Measurements from ENCODE around the gene BAIAP2. TPM values are rescaled to one million over a fixed set of nuclear protein-coding genes. Genes with fewer than 3 reads are reported as not detected.

Gene BAIAP2
- total and polyA plus RNA-seq, 2 of the 13 experiments (the other 11 are each of a cell fraction or from before 2014, with no cell fraction given) = 22.5 to 24.0 TPM

GRCh38 chr17:81115219-81115618 lies 80.3 kb downstream of the BAIAP2 start (continued):
- TF ChIP-seq, protein P1, sequence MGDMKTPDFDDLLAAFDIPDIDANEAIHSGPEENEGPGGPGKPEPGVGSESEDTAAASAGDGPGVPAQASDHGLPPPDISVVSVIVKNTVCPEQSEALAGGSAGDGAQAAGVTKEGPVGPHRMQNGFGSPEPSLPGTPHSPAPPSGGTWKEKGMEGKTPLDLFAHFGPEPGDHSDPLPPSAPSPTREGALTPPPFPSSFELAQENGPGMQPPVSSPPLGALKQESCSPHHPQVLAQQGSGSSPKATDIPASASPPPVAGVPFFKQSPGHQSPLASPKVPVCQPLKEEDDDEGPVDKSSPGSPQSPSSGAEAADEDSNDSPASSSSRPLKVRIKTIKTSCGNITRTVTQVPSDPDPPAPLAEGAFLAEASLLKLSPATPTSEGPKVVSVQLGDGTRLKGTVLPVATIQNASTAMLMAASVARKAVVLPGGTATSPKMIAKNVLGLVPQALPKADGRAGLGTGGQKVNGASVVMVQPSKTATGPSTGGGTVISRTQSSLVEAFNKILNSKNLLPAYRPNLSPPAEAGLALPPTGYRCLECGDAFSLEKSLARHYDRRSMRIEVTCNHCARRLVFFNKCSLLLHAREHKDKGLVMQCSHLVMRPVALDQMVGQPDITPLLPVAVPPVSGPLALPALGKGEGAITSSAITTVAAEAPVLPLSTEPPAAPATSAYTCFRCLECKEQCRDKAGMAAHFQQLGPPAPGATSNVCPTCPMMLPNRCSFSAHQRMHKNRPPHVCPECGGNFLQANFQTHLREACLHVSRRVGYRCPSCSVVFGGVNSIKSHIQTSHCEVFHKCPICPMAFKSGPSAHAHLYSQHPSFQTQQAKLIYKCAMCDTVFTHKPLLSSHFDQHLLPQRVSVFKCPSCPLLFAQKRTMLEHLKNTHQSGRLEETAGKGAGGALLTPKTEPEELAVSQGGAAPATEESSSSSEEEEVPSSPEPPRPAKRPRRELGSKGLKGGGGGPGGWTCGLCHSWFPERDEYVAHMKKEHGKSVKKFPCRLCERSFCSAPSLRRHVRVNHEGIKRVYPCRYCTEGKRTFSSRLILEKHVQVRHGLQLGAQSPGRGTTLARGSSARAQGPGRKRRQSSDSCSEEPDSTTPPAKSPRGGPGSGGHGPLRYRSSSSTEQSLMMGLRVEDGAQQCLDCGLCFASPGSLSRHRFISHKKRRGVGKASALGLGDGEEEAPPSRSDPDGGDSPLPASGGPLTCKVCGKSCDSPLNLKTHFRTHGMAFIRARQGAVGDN (CRISPR knock-in tag; IDR thresholded peaks at IDR 0.05) = 0 out of 2 replicates have a peak, but pooled peaks have one; percentile 5
- no peak for TF ChIP-seq ZNF800 (CRISPR knock-in tag; IDR thresholded peaks at IDR 0.05)
- TF ChIP-seq AGO2 (optimal IDR thresholded peaks at IDR 0.05; ENCODE audit: low read depth, low read length) = peak; percentile 27

DNA sequence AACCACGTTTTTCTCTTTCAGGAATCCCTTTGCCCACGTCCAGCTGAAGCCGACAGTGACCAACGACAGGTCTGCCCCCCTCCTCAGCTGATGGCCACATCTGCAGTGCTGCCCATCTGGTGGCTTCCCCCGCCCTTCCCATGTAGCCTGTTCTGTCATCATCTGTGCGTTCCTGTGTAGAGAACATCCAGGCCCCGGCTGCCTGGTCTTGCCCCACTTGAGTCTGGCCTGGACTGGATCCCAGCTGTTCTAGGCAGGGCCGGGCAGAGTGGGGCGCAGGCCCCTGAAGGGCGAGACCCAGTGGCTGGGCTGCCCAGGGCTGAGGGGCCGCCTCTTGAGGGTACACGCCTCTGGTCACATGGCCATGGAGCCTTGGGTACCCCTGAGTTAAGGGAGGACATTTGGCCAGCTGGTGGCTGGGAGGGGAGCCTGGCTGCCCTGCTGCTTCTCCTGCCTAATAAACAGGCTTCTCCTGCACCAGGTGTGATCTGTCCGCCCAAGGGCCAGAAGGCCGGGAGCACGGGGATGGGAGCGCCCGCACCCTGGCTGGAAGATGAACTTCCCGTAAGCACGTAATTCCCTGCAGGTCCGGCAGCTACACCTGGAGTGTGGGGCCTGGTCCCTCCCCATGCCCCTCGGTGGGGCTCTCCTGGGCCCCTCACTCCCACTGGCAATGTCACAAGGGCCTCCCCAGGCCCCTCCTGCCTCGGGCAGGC lies 81.0 kb downstream of the BAIAP2 start:
- H3K9me3 ChIP-seq (ENCODE audit: low read length) = no peaks in the 10 kb centered on the region
- no TSS peak for BruUV-seq (replicated peaks)
- DNase-seq (ENCODE audit: low spot score) (no peak), ATAC-seq (no peak), FAIRE-seq (no peak)
- no peak overlapping the region for H2AFZ ChIP-seq (ENCODE audit: low read length)
- H3K36me3 ChIP-seq (replicated peaks in 1 of 2; ENCODE audit: control insufficient read depth in 1 of 2, insufficient read depth in 2 of 2, low read length in 2 of 2) = peaks cover 0 to 2% of the 10 kb centered on the region in 2 experiments; a peak in 1 of 5 replicates
- H3K27ac ChIP-seq (ENCODE audit: extremely low read length, insufficient read depth, low read length) = no peak overlapping the region
- TF ChIP-seq, protein P1 (CRISPR knock-in tag; IDR thresholded peaks at IDR 0.05) = 0 out of 2 replicates have a peak, but pooled peaks have one; percentile 0
- no peak for TF ChIP-seq MZF1 (CRISPR knock-in tag; IDR thresholded peaks at IDR 0.05; ENCODE audit: borderline replicate concordance)
- ChIA-PET CTCF (ENCODE audit: low intra/inter-chr PET ratio, low total read pairs) (no interaction called here), POLR2A (interaction anchor here (1.1 kb wide), 1 partner anchor 80 kb away, joined by 6 read pairs; no protein-coding TSS in a partner anchor)
- intact Hi-C loops (cut with micrococcal nuclease; ENCODE audit: unreplicated experiment) = no loop called here
- no peaks in the 10 kb centered on the region for H3K79me2 ChIP-seq (ENCODE audit: insufficient read depth, low read length)
- H3K4me2 ChIP-seq (ENCODE audit: low read depth, low read length) = no peak overlapping the region
- peaks cover 7% of the 10 kb centered on the region; the same call in 1 of the 2 replicates for H3K4me1 ChIP-seq (ENCODE audit: insufficient read depth, low read length)
- H3K9ac ChIP-seq (ENCODE audit: insufficient read depth, low read depth, low read length) = no peak overlapping the region
- 90% methylated on average over 16 of the region's 22 CpGs for WGBS (ENCODE audit: low lambda C conversion rate)
- no peaks in the 10 kb centered on the region for H3K27me3 ChIP-seq (ENCODE audit: control insufficient read depth in 1 of 2, insufficient read depth in 2 of 2, low read length in 2 of 2)
- peaks cover 1% of the 10 kb centered on the region; the same call in 1 of the 2 replicates for H4K20me1 ChIP-seq (ENCODE audit: insufficient read depth, low read length)
- in situ Hi-C loops (cut with HindIII; ENCODE audit: extremely low pct_ligation_motif_present, low pct_unique_long_range_greater_than_20kb) = no loop called here
- H3K4me3 ChIP-seq (replicated peaks in 1 of 3; ENCODE audit: insufficient read depth in 1 of 3, low read depth in 2 of 3, low read length in 3 of 3) = no peak overlapping the region
